GM21390 (cell line): ENCODE data around the gene ARHGEF28.

ENCODE experiments used
- ATAC-seq: cut with Tn5 transposase; IDR thresholded peaks from one replicate; pipeline ENCODE4 v1.9.1; 2021; ENCODE audit not compliant: unreplicated experiment

ARHGEF28 gene

GRCh38 chr5:73732045-73732444 is 106.0 kb downstream of the ARHGEF28 start:
- ATAC-seq = no peak

GRCh38 chr5:73733219-73733618 is 107.2 kb downstream of the ARHGEF28 start:
- ATAC-seq = no peak

GRCh38 chr5:73735032-73735734 is 109.2 kb downstream of the ARHGEF28 start:
- no peak for ATAC-seq

- no peak for ATAC-seq
Measured at GRCh38 chr5:73739650-73740049, 113.7 kb downstream of the ARHGEF28 start.

- no peak for ATAC-seq
Measured at GRCh38 chr5:73740274-73740790, 114.3 kb downstream of the ARHGEF28 start.

GRCh38 chr5:73743161-73743560 is 117.2 kb downstream of the ARHGEF28 start:
- no peak for ATAC-seq

GRCh38 chr5:73745836-73746235 is 119.8 kb downstream of the ARHGEF28 start:
- ATAC-seq = no peak

GRCh38 chr5:73746608-73747007 is 120.6 kb downstream of the ARHGEF28 start:
- ATAC-seq = no peak

GRCh38 chr5:73747696-73748380 is 121.8 kb downstream of the ARHGEF28 start:
- ATAC-seq = no peak

- ATAC-seq = no peak
Measured at GRCh38 chr5:73748510-73749400, 122.8 kb downstream of the ARHGEF28 start.

- no peak for ATAC-seq
Measured at GRCh38 chr5:73749485-73750270, 123.7 kb downstream of the ARHGEF28 start.

- ATAC-seq = no peak
Measured at GRCh38 chr5:73751254-73751914, 125.4 kb downstream of the ARHGEF28 start.

GRCh38 chr5:73754254-73754653 is 128.3 kb downstream of the ARHGEF28 start:
- no peak for ATAC-seq

GRCh38 chr5:73757416-73757815 is 131.4 kb downstream of the ARHGEF28 start:
- no peak for ATAC-seq

GRCh38 chr5:73759771-73760170 is 133.8 kb downstream of the ARHGEF28 start:
- no peak for ATAC-seq

GRCh38 chr5:73763300-73764032 is 137.5 kb downstream of the ARHGEF28 start:
- ATAC-seq = no peak

- no peak for ATAC-seq
Measured at GRCh38 chr5:73764586-73764985, 138.6 kb downstream of the ARHGEF28 start.

- no peak for ATAC-seq
Measured at GRCh38 chr5:73764996-73765395, 139.0 kb downstream of the ARHGEF28 start.

GRCh38 chr5:73766902-73767301 is 140.9 kb downstream of the ARHGEF28 start:
- no peak for ATAC-seq
